K562 (cell line): Measurements from ENCODE around the gene MBOAT1.

Experiments
- ATF7 ChIP-seq: fragments of 450-650 bp; IDR thresholded peaks from 2 replicates; pipeline ENCODE4 v1.7.1; 2014; ENCODE audit warnings: mild to moderate bottlenecking, moderate library complexity
- CTCF ChIP-seq, 3 experiments: IDR thresholded peaks in 2 of 3; conservative IDR thresholded peaks in 1 of 3; 2 replicates each; pipeline ENCODE4 v1.5.1; 2011 to 2012; ENCODE audit warnings: low read length in 3 of 3, mild to moderate bottlenecking in 3 of 3, control low read depth in 2 of 3, improper control_type of control experiment in 1 of 3, inconsistent platforms in 1 of 3, low read depth in 1 of 3, mixed read lengths in 1 of 3, moderate library complexity in 1 of 3; ENCODE audit not compliant: insufficient read depth in 2 of 3
- EZH2 ChIP-seq: IDR thresholded peaks from 2 replicates; pipeline ENCODE4 v1.6.1; 2012; ENCODE audit warnings: low read depth, mild to moderate bottlenecking, inconsistent platforms, low read length, borderline replicate concordance
- HNRNPLL ChIP-seq: fragments of 200-400 bp; formaldehyde crosslinking; IDR thresholded peaks from 2 replicates; pipeline ENCODE4 v1.6.1; 2017; ENCODE audit warnings: low read length, low read depth, mild to moderate bottlenecking; ENCODE audit not compliant: poor library complexity, severe bottlenecking
- MED1 ChIP-seq: sonication (generic); formaldehyde crosslinking; IDR thresholded peaks from 2 replicates; pipeline ENCODE4 v1.8.1; 2023; ENCODE audit warnings: missing genetic modification reagents, borderline replicate concordance
- POLR2A ChIP-seq: fragments of 450-650 bp; conservative IDR thresholded peaks from 2 replicates; pipeline ENCODE4 v1.6.1; 2016
- RFX7 ChIP-seq: fragments of 250-450 bp; sonication (Bioruptor Pico); IDR thresholded peaks from 2 replicates; pipeline ENCODE4 v1.5.1; 2021; ENCODE audit warnings: mild to moderate bottlenecking
- SPI1 ChIP-seq: IDR thresholded peaks from 2 replicates; pipeline ENCODE4 v1.6.1; 2011; ENCODE audit warnings: low read depth, low read length, control low read depth, borderline replicate concordance
- UBTF ChIP-seq, 2 experiments: IDR thresholded peaks; 2 replicates each; pipeline ENCODE4 v1.6.1; 2012; ENCODE audit warnings: improper control_type of control experiment in 2 of 2, low read depth in 2 of 2, low read length in 2 of 2, borderline replicate concordance in 1 of 2
- USF2 ChIP-seq: sonication (generic); formaldehyde crosslinking; IDR thresholded peaks from 2 replicates; pipeline ENCODE4 v1.5.0; 2020; ENCODE audit warnings: missing genetic modification reagents
- YY1 ChIP-seq, 3 experiments: IDR thresholded peaks; 2 replicates each; pipeline ENCODE4 v1.6.1; 2011; ENCODE audit warnings: low read length in 2 of 3, mild to moderate bottlenecking in 2 of 3, moderate library complexity in 2 of 3, borderline replicate concordance in 1 of 3, control low read depth in 1 of 3, low read depth in 1 of 3; ENCODE audit not compliant: insufficient read depth in 3 of 3, insufficient replicate concordance in 2 of 3, control insufficient read depth in 1 of 3, insufficient read length in 1 of 3; ENCODE audit errors: extremely low read depth in 1 of 3
- ZNF592 ChIP-seq: fragments of 450-650 bp; IDR thresholded peaks from 2 replicates; pipeline ENCODE4 v1.6.1; 2017; ENCODE audit warnings: antibody characterized with exemption, mild to moderate bottlenecking
- TF ChIP-seq, protein P1 (sequence below): fragments of 450-650 bp; IDR thresholded peaks from 2 replicates; pipeline ENCODE4 v1.6.1; 2016; ENCODE audit warnings: borderline replicate concordance

- TF ChIP-seq, protein P1, sequence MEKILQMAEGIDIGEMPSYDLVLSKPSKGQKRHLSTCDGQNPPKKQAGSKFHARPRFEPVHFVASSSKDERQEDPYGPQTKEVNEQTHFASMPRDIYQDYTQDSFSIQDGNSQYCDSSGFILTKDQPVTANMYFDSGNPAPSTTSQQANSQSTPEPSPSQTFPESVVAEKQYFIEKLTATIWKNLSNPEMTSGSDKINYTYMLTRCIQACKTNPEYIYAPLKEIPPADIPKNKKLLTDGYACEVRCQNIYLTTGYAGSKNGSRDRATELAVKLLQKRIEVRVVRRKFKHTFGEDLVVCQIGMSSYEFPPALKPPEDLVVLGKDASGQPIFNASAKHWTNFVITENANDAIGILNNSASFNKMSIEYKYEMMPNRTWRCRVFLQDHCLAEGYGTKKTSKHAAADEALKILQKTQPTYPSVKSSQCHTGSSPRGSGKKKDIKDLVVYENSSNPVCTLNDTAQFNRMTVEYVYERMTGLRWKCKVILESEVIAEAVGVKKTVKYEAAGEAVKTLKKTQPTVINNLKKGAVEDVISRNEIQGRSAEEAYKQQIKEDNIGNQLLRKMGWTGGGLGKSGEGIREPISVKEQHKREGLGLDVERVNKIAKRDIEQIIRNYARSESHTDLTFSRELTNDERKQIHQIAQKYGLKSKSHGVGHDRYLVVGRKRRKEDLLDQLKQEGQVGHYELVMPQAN: no peak
- no peak for TF ChIP-seq EZH2
- no peak for TF ChIP-seq USF2 (CRISPR knock-in tag)
- TF ChIP-seq UBTF (IDR thresholded peaks at IDR 0.05; ENCODE audit: borderline replicate concordance in 1 of 2, low read depth in 2 of 2, low read length in 2 of 2): no peak
- no peak for TF ChIP-seq YY1 (IDR thresholded peaks at IDR 0.05; ENCODE audit: borderline replicate concordance in 1 of 3, control insufficient read depth in 1 of 3, extremely low read depth in 1 of 3, insufficient read depth in 3 of 3, insufficient read length in 1 of 3, insufficient replicate concordance in 2 of 3, low read depth in 1 of 3, low read length in 2 of 3)
- TF ChIP-seq ZNF592: no peak
- TF ChIP-seq MED1: no peak
- TF ChIP-seq HNRNPLL: no peak
- no peak for TF ChIP-seq RFX7 (CRISPR knock-in tag)
- TF ChIP-seq CTCF (IDR thresholded peaks at IDR 0.05 in 2 of 3, conservative IDR thresholded peaks at IDR 0.05 in 1 of 3; ENCODE audit: insufficient read depth in 2 of 3, low read depth in 1 of 3, low read length in 3 of 3): peak; percentile 93 to 99 (median 95)
- TF ChIP-seq ATF7: peak; percentile 40; the same call in 1 of the 2 replicates
- no peak for TF ChIP-seq SPI1
- no peak for TF ChIP-seq POLR2A
Observed at GRCh38 chr6:20126789-20127653, 85.2 kb downstream of the MBOAT1 start.
